ENCODE measurements around the gene TMEM80.

DNA sequence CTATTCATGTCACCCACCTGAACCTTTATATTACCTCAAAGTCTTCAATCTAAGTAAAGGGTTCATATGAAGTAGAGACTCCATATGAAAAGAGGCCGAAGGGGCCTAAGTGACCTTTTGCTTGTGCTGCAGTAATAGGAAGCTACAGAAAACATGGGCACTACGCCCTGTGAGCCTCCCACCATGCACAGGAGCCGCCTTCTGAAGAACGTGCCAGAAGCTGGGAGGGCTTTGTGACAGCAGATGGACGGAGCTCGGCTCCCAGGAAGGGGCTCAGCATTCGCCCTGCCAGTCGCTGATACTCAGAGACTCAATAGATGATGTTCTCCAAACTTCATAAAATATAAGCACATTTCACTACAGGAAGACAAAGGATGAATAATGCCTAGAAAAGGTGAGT lies 21.8 kb upstream of the TMEM80 start:
- TF ChIP-seq, protein P1, sequence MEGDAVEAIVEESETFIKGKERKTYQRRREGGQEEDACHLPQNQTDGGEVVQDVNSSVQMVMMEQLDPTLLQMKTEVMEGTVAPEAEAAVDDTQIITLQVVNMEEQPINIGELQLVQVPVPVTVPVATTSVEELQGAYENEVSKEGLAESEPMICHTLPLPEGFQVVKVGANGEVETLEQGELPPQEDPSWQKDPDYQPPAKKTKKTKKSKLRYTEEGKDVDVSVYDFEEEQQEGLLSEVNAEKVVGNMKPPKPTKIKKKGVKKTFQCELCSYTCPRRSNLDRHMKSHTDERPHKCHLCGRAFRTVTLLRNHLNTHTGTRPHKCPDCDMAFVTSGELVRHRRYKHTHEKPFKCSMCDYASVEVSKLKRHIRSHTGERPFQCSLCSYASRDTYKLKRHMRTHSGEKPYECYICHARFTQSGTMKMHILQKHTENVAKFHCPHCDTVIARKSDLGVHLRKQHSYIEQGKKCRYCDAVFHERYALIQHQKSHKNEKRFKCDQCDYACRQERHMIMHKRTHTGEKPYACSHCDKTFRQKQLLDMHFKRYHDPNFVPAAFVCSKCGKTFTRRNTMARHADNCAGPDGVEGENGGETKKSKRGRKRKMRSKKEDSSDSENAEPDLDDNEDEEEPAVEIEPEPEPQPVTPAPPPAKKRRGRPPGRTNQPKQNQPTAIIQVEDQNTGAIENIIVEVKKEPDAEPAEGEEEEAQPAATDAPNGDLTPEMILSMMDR (IDR thresholded peaks at IDR 0.05; ENCODE audit: low read depth, low read length) = no peak
- TF ChIP-seq EZH2phosphoT487 (IDR thresholded peaks at IDR 0.05; ENCODE audit: low read depth) = no peak
